ENCODE measurements around the gene EBF3.

EBF3 gene

DNA sequence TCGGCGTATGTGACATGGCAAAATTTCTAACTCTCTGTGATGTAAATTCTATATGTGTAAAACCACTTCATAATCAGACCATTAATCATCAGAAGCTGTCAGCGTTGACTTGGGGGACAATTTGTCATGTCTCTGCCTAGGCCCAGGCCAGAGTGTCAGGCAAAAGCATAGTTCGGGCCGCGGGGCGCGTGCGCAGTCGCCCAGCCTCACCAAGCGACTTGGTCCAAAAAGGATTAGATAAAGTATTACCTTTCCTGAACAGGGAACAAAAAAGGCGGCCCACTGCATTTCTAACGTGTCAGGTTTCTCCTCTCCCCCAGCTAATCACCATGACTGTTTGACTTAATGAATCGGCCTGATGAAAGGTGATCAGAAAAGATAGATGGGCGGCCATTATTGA, 114.2 kb downstream of the EBF3 start:
- no peak for DNase-seq

DNA sequence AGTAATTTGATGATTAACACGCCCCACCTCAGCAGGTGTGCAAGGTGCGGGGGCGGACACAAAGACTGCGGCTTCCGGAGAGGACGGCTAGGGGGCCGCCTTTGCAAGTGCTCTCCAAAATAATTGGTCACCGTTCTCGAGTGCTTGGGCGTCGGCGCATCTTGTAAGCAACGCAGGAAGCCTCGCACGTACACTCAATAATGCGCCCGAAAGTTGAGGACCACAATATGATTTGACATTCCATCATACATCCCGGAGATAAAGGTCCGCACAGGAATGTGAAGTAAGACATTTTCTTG, 114.7 kb downstream of the EBF3 start:
- DNase-seq, result no peak

DNA sequence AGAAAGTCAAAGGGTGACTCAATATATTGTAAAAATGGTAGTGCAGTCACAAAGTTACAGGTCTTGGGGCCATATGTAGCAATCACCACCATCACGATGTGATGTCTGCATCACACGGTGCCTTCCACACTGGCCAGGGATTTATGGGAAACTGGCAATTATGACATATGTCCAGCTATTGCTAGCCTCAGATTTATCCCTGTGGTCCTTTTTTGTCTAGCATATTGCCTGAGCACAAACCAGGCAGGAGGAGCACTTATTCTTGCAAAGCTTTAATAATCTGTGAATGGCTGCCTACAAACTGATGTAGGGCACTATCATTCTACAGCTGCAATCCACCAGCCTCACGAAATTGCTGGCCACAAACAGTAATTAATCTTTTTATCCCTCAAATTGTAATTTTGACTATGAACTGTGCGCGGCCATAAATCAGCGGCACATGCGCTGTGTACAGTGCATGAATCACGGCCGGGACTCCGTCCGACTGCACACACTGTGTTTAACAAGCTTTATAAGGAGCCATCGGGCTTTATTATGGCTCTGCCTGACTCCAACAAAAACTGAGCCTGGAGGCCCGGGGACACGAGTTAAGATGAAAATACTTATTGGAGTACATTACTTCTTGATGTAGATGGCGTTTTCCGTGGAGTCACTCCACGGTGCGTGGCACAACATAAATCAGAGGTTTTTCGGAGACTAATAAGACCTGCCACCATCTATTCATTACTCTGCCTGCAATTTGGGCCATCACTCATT, 115.2 kb downstream of the EBF3 start:
- DNase-seq, result no peak

DNA sequence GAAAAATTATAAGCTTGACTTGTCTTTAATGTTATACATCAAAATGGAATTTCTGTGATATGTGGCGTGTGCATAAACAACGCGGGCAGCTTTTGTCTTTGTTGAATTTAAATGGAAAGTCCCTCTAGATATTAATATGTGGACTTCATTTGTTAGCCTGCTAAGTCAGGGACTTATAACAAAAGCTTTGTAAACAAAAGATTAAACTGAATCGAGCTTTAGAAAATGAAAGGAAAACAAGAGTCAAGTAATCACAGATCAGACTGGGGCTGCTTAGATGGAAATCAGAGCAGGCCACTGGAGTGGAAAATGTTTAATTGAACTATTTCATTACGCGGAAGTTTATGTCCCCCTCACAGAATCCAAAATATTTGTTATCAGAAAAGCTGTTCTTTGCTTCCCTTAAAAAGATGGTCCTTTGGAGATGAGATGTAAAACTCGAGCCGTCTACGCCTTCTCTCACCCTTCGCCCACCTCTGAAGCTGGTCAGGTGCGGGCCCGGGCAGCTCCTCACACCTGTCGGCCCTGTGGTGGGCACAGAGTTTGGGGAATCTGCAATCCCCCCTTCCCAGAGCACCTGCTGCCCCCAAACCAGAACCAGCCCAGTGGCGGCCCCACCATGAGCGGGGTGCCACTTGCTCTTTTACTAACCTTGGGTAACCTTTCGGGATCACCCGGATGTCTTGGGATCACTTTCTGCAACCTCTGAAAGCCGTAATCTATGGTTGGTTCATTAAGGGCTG, 116.2 kb downstream of the EBF3 start:
- no peak for DNase-seq

DNA sequence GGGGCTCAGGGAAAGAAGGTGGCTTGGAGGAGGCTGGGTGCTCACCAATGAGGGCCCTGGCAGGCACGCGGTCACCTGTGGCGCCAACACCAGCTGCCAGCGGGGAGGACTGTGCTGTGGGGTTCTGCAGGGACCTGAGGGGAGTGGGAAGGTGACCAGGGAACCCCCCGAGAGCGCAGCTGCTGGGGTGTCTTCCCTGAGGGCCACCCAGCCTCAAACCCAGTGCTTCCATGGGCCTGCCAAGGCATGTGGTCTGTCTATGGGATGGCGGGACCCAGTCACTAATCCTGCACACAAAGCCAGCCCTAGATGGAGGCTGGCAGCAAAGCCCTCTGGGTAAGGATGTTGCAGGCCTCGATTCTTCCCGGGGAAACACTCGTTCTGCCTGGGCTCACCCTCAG, 117.1 kb downstream of the EBF3 start:
- DNase-seq, result no peak

DNA sequence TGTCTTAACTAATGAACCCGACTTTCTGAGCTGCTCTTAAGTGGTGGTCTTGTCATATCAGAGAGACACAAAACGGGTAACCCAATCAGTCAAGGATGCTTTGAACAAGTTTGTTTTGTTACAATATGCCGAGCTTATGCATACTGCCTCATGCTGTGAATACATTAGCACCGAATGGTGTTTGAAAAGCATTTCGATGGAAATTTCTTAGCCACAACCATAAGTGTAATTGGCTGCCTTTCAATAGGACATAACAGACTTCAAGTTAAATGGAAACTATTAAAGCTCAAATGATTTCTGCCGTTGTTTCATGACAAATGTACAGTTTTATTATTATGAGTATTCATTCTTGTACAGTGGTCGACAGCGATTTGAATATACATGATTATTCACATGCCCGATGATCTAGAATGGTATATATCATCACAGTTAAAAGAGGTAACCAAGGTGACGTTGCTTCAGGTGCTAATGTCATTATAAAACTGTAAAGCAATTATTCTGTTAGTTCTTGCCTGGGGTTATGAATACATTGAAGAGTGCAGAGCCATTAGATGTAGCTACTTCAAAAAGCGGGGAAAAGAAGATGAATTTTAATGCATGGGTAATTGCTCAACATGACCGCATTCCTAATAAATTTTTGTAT, 118.8 kb downstream of the EBF3 start:
- DNase-seq, result no peak

DNA sequence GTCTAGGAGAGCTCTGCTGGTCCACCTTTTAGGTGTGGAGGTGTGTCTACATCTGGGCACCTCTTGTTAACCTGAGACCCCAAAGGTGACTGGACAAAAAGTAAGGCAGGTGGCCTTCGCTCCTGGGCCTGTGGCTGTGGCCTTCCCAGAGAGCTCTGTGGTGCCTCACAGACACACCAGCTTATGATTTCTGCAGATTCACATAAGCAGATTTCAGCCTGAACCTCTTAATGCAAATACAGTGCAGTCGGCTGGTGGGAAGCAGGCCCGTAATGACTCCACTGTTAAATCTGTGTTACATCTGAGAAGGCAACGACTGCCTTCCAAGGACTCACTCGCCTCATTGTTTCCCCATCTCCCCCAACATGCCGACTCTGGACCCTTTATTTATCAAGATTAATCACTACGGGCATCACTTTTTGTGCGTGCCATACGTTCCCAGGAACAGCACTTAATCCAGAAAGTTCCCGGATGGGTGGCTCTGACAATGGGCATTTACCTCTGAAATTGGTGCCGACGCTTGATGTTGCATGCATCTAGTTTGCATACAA, 119.8 kb downstream of the EBF3 start:
- DNase-seq, result no peak

DNA sequence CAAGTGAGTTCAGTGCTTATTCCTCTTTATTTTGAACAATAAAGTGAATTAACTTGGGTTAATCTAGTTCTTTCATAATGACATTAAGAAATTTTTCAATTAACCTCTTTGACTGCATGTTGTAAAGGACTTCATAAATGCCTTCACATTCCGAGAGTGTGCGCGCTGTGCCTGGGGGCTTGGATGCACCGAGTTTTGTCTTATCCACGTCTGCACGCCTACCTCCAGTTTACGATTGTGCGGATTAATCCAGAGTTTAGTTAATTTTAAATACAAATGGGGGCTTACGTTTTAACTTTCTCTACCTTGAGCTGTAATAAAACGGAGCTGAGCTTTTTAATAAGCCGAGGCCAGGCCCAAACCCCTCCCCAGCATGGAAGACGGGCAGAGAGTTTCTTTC, 120.4 kb downstream of the EBF3 start:
- no peak for DNase-seq

DNA sequence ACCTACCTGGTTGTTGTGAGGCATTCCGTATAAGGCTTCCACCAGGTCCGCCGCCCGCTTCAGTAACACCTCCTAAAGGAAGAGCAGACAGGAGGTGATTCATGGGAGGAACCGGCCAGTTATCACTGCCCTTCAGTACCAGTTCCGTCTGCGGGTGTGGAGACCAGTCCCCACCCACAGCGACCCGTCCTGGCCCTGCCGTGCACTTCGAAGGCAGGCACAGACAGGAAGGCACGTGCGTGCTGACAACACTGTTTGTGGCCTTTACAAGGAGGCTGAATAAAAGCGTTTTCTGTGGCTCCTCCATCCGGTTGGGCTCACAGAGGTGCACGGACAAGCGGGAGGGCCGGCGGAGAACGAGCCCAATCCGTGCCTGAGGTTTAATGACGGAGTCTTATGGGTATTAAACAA, 120.9 kb downstream of the EBF3 start:
- DNase-seq, result no peak

DNA sequence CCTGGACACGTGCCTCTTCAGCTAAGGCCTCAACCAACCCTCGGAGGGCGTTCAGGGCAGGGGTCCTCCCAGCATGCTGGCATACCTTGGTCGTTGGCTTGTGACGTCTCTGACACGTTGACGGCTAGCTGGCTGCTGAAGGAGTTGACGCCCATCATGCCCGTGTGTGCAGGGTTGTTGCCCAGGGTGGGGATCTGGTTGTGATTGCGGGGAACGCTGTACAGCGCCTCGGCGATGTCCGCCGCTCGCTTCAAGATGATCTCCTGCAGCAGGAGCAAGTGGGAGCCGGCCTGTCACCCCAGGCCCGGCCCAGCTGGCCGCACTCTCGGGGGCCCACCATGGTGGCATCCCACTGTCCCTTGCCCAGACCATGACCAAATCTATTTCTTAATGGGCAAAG, 122.0 kb downstream of the EBF3 start:
- no peak for DNase-seq

DNA sequence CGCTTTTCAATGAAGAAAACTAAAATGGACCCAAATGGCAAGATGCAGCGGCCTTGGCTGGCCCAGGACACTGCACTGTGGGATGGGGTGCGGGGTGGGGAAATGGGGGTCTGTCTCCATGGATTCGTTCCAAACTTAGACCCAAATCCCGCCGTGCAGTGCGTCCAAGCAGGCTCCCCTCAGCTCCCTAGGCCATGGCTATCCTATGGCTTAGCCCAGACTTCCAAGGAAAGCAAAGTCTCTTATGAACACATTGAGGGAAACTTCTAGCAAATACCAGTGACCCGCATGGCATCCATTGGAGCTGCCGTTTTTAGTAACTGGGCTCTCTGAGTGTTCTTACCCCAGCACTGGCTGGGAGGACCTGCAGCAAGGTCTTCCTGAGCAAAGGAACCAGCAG, 122.5 kb downstream of the EBF3 start:
- DNase-seq, result no peak

DNA sequence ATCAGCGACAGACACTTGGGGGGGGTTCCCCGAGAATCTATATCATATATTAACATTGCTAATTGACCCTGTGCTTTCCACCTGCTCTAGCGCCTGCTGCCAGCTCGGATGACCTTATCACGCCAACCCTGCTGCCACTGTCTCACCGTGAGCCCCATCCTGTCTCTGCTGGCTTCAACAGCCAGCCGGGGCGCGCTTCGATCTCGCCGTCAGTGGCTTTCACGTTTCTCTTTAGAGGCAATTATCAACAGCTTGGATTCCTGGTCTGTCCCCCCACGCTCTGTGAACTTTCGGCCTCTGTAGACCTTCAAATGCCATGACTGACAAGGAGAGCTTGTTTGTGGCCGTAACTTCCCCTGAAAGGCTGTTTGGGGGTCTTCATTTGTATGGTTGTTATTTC, 123.0 kb downstream of the EBF3 start:
- DNase-seq, result no peak

DNA sequence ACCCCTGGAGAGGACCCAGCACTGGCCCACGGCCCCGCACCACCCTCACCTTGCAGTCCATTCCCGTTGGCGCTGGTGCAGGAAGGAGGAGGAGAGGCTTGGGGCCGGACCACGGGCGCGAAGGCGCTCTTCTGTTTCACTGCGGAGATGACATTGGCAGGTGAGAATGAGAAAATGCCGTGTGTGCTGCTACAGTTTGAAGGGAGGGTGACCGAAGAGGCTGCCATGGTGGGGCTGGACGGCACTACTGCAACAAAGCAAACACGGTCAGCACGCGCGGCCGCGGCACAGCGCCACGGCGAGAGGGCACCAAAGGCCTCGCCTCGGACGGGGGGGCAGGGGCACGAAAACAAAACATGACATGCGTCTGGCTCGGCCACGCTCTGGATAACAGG, 123.9 kb downstream of the EBF3 start:
- DNase-seq, result no peak

DNA sequence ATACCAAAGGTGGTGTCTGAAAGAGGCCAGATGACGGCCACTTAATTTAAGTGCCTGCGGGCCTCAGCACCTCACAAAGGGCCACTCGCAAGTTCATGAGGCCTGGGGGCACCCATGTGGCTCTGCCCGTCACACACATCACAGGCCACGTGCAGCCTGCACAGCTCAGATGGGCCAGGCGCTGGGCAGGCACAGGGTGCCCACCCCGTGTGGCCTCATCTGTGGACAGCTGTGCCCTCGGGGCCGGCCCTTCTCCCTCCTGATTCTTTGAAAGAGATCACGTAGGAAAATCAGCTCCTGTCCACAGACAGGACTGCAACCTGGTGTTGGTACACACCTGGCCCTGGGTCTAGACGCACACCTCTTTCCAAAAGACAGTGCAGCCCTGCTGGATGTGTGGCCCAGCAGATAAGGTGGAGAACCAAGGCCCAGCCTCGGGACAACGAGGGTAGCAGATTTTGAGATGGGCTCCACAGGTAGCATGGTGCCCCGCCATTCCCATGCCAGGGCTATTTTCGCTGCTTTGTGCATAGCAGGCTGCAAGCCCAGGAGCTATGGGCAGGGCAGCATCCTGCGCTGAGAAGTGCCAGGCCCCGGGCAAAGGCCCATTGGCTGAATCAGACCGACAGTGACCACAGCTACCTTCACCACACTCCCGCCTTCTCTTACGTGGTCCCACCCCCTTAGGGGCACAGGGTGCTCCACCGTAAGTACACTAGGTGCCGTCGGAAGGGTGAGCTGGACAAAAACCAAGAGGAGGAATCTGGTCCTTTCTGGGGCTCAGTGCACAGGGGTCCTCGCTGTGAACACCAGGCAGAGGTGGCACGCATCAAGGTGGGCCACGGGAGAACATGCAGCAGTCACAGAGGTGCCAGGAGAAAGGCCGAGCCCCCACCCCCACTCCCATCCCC, 124.5 kb downstream of the EBF3 start:
- DNase-seq, result no peak

DNA sequence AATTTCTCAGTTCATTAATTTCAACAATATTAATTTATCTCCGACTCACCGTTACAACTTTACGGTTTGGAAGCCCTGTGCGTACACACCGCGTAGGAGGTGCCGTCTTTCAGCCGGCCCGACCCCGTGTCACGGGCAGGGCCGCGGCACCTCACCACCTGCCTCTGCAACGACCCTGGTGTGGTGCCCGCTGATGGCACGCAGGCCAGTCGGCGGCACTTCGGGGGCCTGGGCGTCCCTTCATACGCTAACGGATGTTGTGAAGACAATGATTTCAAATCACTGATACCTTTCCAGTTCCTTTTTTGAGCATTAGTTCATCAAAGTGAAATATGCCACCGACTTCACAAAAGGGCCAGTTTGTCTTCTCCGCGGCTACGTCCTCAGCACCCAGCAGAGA, 125.3 kb downstream of the EBF3 start:
- no peak for DNase-seq

DNA sequence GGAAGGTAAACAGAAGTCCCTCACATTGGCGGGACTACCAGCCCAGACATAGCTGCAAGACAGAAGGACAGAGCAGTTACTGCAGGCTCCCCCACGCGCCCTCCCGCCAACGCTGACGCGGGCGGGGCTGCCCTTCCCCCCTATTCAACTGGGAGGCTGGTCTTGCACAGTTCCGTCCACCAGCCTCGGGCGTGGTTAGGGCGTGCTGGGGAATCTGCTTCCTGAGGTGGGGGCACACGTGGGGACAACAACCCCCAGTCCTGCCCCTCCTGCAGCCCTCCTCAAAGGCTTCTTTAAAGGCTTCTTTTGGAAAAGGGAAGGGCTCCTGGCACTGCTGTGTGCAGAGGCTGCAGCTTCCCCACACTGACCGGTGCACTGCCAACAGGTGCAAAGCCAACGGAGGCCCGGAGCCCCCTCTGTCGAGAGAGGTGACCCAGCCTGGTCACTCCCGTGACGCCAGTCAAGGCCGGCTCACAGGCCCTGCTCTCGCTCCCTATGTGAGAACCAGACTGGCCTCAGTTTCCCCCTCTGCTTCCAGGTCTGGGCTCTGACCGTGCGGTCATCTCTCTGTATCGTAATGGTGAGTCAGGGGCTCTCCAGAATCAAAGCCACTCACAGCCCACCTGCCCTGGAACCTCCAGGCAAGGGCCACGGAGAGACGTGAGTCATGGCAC, 126.0 kb downstream of the EBF3 start:
- no peak for DNase-seq

DNA sequence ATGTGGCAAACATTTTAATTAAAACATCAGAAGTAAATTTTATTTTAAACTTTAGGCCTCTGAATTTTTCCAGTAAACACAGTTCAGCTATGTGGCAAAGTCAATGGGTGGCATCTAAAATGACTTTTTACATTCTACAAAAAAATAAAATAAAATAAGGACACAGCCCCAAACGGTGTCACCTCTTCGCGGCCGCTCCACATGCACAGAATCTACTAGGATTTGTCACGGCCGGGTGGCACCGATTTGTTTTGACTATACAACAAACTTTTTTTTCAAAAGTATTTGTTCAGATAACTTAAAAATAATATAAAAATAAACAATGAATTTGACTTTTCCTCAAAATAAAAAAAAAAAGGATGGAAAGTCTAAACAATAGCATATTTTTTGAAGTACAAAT, 127.8 kb downstream of the EBF3 start:
- DNase-seq, result no peak

DNA sequence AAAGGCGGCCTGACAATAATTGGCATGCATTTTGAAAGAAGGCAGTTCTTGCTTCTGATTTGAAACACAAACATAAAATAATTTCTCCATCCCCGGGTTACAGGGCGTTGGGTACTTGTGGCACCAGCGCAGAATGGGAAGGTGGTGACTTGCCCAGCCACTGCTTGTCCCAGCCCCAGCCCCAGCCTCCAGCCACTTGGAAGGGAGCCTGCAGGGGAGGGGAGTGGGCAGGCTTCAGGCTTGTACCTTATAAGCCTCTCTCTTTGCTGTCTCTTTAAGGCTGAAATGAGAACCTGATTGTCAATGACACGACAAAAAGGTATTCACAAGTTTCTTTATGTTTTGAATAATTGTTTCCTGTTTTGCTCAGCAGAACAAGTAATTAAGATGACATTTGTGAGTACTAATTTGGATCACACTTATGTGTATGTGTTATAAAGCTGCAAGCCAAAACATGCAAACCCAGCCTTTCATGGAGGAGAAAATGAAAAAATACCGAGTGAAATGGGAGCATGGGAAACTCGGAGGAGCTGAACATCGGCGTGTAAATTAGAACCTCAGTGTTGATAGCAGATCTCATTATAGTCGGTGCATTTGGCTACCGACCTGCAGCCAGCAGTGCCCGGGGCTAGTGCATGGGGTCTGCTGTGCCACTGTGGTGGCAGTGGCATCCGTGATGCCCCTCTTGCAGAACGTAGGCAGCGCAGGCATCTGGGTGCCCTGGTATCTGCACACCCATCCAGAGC, 129.9 kb downstream of the EBF3 start:
- no peak for DNase-seq

DNA sequence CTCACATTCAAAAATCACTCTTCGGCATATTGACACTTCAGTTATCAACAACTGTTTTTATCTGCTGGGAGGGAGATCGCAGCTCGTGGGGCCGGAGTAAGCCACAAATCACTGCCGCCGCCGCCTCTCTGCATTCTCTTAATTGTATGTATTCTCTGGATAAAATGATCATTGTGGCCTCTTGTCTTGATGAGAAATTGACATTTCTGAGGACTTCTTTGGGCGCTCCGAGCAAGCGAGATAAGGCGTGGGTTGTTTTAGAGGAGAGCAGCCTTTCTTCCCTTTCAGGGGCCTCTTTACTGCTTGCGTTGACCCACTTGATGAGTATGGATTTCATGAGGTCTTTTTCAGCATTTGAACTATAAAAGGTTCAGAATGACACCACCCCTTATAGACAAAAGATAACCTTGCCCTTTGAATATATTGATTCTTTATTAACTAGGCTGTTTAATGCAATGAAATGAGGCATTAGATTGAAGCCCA, 130.6 kb downstream of the EBF3 start:
- no peak for DNase-seq

DNA sequence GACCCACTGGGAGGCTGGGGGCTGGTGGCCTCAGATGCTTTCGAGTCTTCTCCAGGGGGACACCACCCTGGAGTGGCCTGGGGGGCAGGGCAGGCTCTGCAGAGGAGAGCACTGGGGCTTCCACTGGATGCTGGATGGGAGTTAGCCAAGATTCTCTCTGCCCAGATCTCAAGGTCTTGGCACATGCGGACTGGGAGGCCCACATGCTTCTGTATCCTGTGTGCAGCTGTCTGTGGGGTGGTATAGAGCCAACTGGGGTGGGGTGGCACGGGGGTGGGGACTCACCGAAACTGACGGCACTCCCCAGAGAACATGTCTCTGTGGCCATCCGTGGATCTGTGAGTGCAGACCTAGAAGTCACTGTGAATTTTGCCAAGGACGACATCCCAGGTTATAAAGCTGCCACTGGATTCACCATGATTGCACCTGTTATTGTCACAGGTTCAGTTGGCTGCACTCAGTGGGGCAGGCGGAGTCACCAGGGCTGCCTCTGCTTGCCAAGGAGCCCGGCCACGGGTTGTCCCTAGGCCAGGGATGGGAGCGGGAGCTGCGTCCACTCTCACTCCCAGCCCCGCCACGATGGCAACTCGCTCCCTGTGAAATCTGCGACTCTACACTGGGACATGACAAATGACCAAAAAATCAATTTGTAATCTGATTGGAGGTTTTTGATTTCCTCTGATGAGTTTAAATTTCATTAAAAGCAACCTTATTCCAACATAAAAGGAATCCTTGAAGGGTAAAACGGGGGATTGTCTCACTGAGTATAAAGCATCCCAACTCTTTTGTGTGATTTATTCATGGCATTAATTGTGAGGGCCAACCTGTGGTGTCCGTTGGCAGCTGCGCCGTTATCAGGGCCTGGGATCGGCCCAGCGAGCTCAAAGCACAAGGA, 131.3 kb downstream of the EBF3 start:
- DNase-seq, result no peak

All from hippocampal formation (tissue), 2 donors.